ENCODE measurements around the gene SLC25A41.
"Not testable (repeated sequence)": the region's sequence is repeated elsewhere in the genome, so short reads cannot be mapped to it uniquely, and the experiment has no call there.

The SLC25A41 gene

DNA sequence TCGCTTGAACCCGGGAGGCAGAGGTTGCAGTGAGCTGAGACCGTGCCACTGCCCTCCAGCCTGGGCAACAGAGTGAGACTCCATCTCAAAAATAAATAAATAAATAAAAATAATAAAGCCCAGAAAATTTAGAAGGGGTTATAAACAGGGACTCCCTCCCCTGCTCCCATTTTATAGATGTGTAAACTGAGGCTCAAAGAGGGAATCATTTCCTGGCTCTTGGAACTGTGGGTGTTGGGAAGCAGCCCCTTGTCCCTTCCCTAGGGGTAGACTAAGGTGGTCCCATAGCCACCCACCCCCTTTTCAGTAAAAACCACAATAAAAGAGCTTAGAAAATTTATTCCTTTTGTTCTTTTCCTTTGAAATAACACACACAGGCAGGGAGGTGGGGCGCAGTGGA, 6.2 kb upstream of the SLC25A41 start:
- no peaks in the 10 kb centered on the region for H3K9me3 ChIP-seq (ENCODE audit: control insufficient read depth, low read length)
- H3K36me3 ChIP-seq (ENCODE audit: control insufficient read depth, insufficient read depth, low read length), result no peaks in the 10 kb centered on the region
- no peak overlapping the region for H3K9ac ChIP-seq (ENCODE audit: low read length)
- no peak overlapping the region for H3K4me3 ChIP-seq (ENCODE audit: low read length)
- H3K4me1 ChIP-seq (ENCODE audit: control insufficient read depth, insufficient read depth, low read length), result no peaks in the 10 kb centered on the region
- no peaks in the 10 kb centered on the region for H3K27me3 ChIP-seq (ENCODE audit: control insufficient read depth, insufficient read depth, low read length)

DNA sequence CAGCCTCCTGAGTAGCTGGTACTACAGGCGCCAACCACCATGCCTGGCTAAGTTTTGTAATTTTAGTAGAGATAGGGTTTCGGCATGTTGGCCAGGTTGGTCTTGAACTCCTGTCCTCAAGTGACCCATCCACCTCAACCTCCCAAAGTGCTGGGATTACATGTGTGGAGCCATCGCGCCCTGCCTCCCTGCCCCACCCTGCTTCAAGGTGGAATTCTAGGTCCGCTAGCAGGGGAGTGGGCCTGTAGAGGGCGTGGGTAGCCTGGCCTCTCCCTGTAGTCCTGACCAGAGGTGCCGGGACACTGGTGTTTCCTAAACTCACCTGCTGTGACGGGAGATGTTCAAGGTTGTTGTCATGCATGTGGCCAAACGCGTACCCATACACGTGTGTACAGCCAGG, 398 bp downstream of the SLC25A41 start:
- Histone ChIP-seq H3K4me1 (ENCODE audit: control insufficient read depth, insufficient read depth, low read length) (no peaks in the 10 kb centered on the region), H3K27me3 (ENCODE audit: control insufficient read depth, insufficient read depth, low read length) (no peaks in the 10 kb centered on the region), H3K4me3 (ENCODE audit: low read length) (no peak overlapping the region), H3K9me3 (ENCODE audit: control insufficient read depth, low read length) (no peaks in the 10 kb centered on the region), H3K36me3 (ENCODE audit: control insufficient read depth, insufficient read depth, low read length) (no peaks in the 10 kb centered on the region), H3K9ac (ENCODE audit: low read length) (no peak overlapping the region)

- H3K36me3 ChIP-seq (ENCODE audit: control insufficient read depth, insufficient read depth, low read length), result no peaks in the 10 kb centered on the region
- no peaks in the 10 kb centered on the region for H3K4me1 ChIP-seq (ENCODE audit: control insufficient read depth, insufficient read depth, low read length)
- no peak overlapping the region for H3K9ac ChIP-seq (ENCODE audit: low read length)
- H3K4me3 ChIP-seq (ENCODE audit: low read length), result no peak overlapping the region
- no peaks in the 10 kb centered on the region for H3K27me3 ChIP-seq (ENCODE audit: control insufficient read depth, insufficient read depth, low read length)
- H3K9me3 ChIP-seq (ENCODE audit: control insufficient read depth, low read length), result no peaks in the 10 kb centered on the region
These were observed 1.7 kb downstream of the SLC25A41 start for GRCh38 chr19:6431891-6432290.

- Histone ChIP-seq H3K4me1 (ENCODE audit: control insufficient read depth, insufficient read depth, low read length) (peaks cover 5% of the 10 kb centered on the region), H3K27me3 (ENCODE audit: control insufficient read depth, insufficient read depth, low read length) (no peaks in the 10 kb centered on the region), H3K9me3 (ENCODE audit: control insufficient read depth, low read length) (no peaks in the 10 kb centered on the region), H3K9ac (ENCODE audit: low read length) (no peak overlapping the region), H3K36me3 (ENCODE audit: control insufficient read depth, insufficient read depth, low read length) (no peaks in the 10 kb centered on the region), H3K4me3 (ENCODE audit: low read length) (no peak overlapping the region)
These were observed 3.9 kb downstream of the SLC25A41 start for GRCh38 chr19:6429419-6430221.

DNA sequence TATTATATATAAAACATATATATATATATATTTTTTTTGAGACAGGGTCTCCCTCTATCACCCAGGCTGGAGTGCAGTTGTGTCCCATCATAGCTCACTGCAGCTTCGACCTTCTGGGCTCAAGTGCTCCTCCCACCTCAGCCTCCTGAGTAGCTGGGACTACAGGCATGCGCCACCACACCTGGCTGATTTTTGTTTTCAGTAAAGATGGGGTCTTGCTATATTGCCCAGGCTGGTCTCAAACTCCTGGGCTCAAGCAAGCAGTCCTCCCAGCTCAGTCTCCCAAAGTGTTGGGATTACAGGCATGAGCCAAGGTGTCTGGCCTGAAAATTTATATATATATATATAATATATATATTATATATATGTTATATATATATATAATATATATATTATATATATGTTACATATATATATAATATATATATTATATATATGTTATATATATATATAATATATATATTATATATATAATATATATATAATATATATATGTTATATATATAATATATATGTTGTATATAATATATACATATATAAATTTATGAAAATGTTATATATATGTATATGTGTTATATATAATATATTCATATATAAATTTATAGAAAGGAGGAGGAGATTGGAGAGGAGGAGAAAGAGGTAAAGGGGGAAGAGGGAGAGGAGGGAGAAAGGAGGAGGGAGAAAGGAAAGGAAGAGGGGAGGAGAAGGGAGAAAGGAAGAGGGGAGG, 4.7 kb downstream of the SLC25A41 start:
- H3K4me1 ChIP-seq (ENCODE audit: control insufficient read depth, insufficient read depth, low read length); H3K9me3 ChIP-seq (ENCODE audit: control insufficient read depth, low read length); H3K36me3 ChIP-seq (ENCODE audit: control insufficient read depth, insufficient read depth, low read length); H3K9ac ChIP-seq (ENCODE audit: low read length); H3K4me3 ChIP-seq (ENCODE audit: low read length); H3K27me3 ChIP-seq (ENCODE audit: control insufficient read depth, insufficient read depth, low read length): not testable (repeated sequence)

DNA sequence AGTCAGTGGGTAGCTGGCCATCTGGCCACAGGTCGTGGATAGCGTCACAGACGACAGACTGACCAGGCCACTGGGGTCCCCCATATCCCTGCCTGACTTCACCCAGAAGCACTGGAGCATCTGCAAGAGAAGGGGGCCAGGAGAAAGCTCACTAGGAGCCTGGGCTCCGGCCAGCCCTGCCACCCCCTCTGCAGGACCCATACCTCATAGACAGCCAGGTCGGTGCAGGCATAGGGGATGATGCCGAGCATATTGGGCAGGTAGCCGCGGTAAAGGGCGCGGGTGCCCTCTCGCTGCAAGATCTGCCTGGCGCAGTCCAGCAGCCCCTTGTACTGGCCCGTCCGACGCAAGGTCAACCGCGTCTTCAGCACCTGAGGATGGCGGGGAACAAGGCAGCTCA, 6.4 kb downstream of the SLC25A41 start:
- Histone ChIP-seq H3K4me1 (ENCODE audit: control insufficient read depth, insufficient read depth, low read length) (peaks cover 15% of the 10 kb centered on the region), H3K36me3 (ENCODE audit: control insufficient read depth, insufficient read depth, low read length) (no peaks in the 10 kb centered on the region), H3K27me3 (ENCODE audit: control insufficient read depth, insufficient read depth, low read length) (no peaks in the 10 kb centered on the region), H3K4me3 (ENCODE audit: low read length) (no peak overlapping the region), H3K9ac (ENCODE audit: low read length) (no peak overlapping the region), H3K9me3 (ENCODE audit: control insufficient read depth, low read length) (no peaks in the 10 kb centered on the region)

GRCh38 chr19:6425732-6426620, 7.6 kb downstream of the SLC25A41 start:
- H3K27me3 ChIP-seq (ENCODE audit: control insufficient read depth, insufficient read depth, low read length), result no peaks in the 10 kb centered on the region
- no peaks in the 10 kb centered on the region for H3K9me3 ChIP-seq (ENCODE audit: control insufficient read depth, low read length)
- H3K36me3 ChIP-seq (ENCODE audit: control insufficient read depth, insufficient read depth, low read length), result no peaks in the 10 kb centered on the region
- H3K4me1 ChIP-seq (ENCODE audit: control insufficient read depth, insufficient read depth, low read length), result peaks cover 15% of the 10 kb centered on the region
- H3K9ac ChIP-seq (ENCODE audit: low read length), result no peak overlapping the region
- no peak overlapping the region for H3K4me3 ChIP-seq (ENCODE audit: low read length)

GRCh38 chr19:6424939-6425731, 8.4 kb downstream of the SLC25A41 start:
- H3K27me3 ChIP-seq (ENCODE audit: control insufficient read depth, insufficient read depth, low read length), result no peaks in the 10 kb centered on the region
- H3K4me1 ChIP-seq (ENCODE audit: control insufficient read depth, insufficient read depth, low read length), result peaks cover 15% of the 10 kb centered on the region
- H3K9ac ChIP-seq (ENCODE audit: low read length), result no peak overlapping the region
- H3K36me3 ChIP-seq (ENCODE audit: control insufficient read depth, insufficient read depth, low read length), result no peaks in the 10 kb centered on the region
- no peaks in the 10 kb centered on the region for H3K9me3 ChIP-seq (ENCODE audit: control insufficient read depth, low read length)
- H3K4me3 ChIP-seq (ENCODE audit: low read length), result no peak overlapping the region

DNA sequence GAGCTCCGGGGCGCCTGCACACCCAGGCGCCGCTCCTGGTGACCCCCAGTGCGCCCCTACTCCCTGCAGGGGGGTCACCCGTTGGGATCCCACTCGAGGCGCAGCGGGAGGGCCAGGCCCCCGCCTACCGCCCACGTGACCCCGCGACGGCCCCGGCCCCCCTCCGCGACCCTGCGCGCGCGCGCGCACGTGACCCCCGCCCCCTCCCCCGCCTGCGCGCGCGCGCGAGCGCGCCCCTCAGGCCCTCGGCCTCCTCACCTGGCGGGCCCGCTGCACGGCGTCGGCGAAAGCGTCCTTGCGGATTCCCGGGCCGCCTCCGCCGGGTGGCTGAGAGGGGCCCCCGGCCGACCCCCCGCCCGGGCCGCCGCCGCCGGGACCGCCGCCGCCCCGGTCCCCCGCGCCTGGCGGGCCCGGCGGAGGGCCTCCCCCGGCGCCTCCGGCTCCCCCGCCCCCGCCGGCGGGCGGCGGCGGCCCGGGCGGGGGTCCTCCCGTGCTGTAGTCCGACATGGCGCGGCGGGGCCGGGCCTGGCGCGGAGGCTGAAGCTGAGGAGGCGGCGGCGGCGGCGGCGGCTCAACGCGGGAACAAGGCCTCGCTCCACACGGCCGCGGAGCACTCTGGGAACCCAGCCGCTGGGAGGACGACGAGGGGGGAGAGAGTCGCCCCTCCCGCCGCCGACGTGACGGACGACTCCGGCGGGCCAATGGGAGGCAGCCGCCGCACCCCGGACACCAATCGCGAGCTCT, 9.2 kb downstream of the SLC25A41 start, which contains the start of gene KHSRP:
Gene KHSRP (minus strand): TSS at position 617 of the 744 bp plus-strand sequence. CDS start 110 bp downstream, at position 507.
- peaks cover 15% of the 10 kb centered on the region for H3K4me1 ChIP-seq (ENCODE audit: control insufficient read depth, insufficient read depth, low read length)

GRCh38 chr19:6423499-6424194, 9.9 kb downstream of the SLC25A41 start:
- H3K36me3 ChIP-seq (ENCODE audit: control insufficient read depth, insufficient read depth, low read length), result peaks cover 8% of the 10 kb centered on the region
- peak overlapping the region; percentile 93 for H3K9ac ChIP-seq (ENCODE audit: low read length)
- peak overlapping the region; percentile 55 for H3K4me3 ChIP-seq (ENCODE audit: low read length)
- no peaks in the 10 kb centered on the region for H3K9me3 ChIP-seq (ENCODE audit: control insufficient read depth, low read length)
- H3K27me3 ChIP-seq (ENCODE audit: control insufficient read depth, insufficient read depth, low read length), result no peaks in the 10 kb centered on the region
- peaks cover 15% of the 10 kb centered on the region for H3K4me1 ChIP-seq (ENCODE audit: control insufficient read depth, insufficient read depth, low read length)

More for the DNA sequence above, 9.2 kb downstream of the SLC25A41 start, which contains the start of gene KHSRP:
- Histone ChIP-seq H3K36me3 (ENCODE audit: control insufficient read depth, insufficient read depth, low read length) (peaks cover under 1% of the 10 kb centered on the region), H3K4me3 (ENCODE audit: low read length) (peak within 1 kb of the TSS; percentile 55), H3K9ac (ENCODE audit: low read length) (peak within 1 kb of the TSS; percentile 93), H3K27me3 (ENCODE audit: control insufficient read depth, insufficient read depth, low read length) (no peaks in the 10 kb centered on the region), H3K9me3 (ENCODE audit: control insufficient read depth, low read length) (no peaks in the 10 kb centered on the region)

All from mucosa of stomach (tissue), 1 donor.